OCI-LY7 (cell line): ENCODE data around the gene MRPS22.

Experiments
- EZH2phosphoT487 ChIP-seq: fragments of 200-600 bp; sonication (generic); IDR thresholded peaks from 2 replicates; pipeline ENCODE4 v1.6.1; 2018; ENCODE audit warnings: low read depth, borderline replicate concordance, mild to moderate bottlenecking, mixed run types, antibody characterized with exemption, low read length, moderate library complexity, mixed read lengths
- TF ChIP-seq, protein P1 (sequence below): fragments of 200-600 bp; sonication (generic); conservative IDR thresholded peaks from 2 replicates; pipeline ENCODE4 v1.5.1; 2014; ENCODE audit warnings: mild to moderate bottlenecking, antibody characterized with exemption, low read length, moderate library complexity, mixed read lengths

DNA sequence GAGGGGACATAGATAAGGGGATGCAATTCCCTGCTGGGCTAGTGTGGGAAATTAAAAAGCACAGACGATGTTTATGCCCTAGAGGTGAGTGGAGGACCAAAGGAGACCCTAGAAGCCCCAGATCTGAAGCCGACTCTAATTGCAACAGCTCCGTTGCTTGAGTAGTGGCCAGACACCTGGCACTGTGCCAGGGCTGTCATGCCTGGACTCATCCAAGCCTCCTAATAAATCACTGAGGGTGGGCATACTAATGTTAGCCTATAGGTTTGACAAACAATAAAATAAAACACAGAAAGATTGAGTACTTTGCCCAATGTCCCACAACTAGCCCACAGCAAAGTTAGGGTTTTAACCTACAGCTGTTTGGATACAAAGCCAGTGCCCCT, 25.4 kb upstream of the MRPS22 start:
- TF ChIP-seq, protein P1, sequence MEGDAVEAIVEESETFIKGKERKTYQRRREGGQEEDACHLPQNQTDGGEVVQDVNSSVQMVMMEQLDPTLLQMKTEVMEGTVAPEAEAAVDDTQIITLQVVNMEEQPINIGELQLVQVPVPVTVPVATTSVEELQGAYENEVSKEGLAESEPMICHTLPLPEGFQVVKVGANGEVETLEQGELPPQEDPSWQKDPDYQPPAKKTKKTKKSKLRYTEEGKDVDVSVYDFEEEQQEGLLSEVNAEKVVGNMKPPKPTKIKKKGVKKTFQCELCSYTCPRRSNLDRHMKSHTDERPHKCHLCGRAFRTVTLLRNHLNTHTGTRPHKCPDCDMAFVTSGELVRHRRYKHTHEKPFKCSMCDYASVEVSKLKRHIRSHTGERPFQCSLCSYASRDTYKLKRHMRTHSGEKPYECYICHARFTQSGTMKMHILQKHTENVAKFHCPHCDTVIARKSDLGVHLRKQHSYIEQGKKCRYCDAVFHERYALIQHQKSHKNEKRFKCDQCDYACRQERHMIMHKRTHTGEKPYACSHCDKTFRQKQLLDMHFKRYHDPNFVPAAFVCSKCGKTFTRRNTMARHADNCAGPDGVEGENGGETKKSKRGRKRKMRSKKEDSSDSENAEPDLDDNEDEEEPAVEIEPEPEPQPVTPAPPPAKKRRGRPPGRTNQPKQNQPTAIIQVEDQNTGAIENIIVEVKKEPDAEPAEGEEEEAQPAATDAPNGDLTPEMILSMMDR = no peak
- no peak for TF ChIP-seq EZH2phosphoT487
